A549 (cell line): ENCODE results near the gene SLC18A3. TPM values are rescaled to one million over a fixed set of nuclear protein-coding genes. Genes with fewer than 3 reads are reported as not detected.

Source experiments
- ATAC-seq, 2 experiments: fragments of 200-7000 bp in 1 of 2; fragments of >200 bp in 1 of 2; cut with Nextera tagmentation in 1 of 2; cut with Tn5 transposase in 1 of 2; 3 replicates each; pipeline versions ENCODE4 v1.8.0 to v1.9.1; 2018 to 2020; ENCODE audit warnings: mild to moderate bottlenecking in 1 of 2, moderate library complexity in 1 of 2
- CTCF ChIA-PET: fragments of 300-600 bp; sonication (Branson Sonifier 250); formaldehyde crosslinking; extraction: SDS; loops from one replicate; lab custom pipeline; 2021; ENCODE audit warnings: antibody characterized with exemption, inconsistent platforms; lab: Yijun Ruan, JAX
- POLR2A ChIA-PET: fragments of 350-600 bp; formaldehyde crosslinking; extraction: SDS; loops from one replicate; lab custom pipeline; 2021; ENCODE audit warnings: antibody characterized with exemption, inconsistent platforms; lab: Yijun Ruan, JAX
- DNase-seq, 2 experiments: peaks; one replicate each; pipeline versions ENCODE4 v3.0.0 to v3.0.0-alpha.2; 2011 to 2016; ENCODE audit warnings: low read depth in 1 of 2, low spot score in 1 of 2
- FAIRE-seq: peaks from 2 replicates; lab custom pipeline; 2011; peaks lifted over from hg19 to GRCh38; lab: Jason Lieb, UNC
- H3K27ac ChIP-seq, 2 experiments: fragments of >200 bp; sonication (Bioruptor Twin); formaldehyde crosslinking; 3 replicates each; pipeline ENCODE4 v1.5.1; 2016 to 2017
- H3K4me1 ChIP-seq: fragments of >200 bp; sonication (Bioruptor Twin); formaldehyde crosslinking; 3 replicates; pipeline ENCODE4 v1.6.1; 2016
- H3K4me2 ChIP-seq: fragments of >200 bp; sonication (Bioruptor Twin); formaldehyde crosslinking; 3 replicates; pipeline ENCODE4 v1.6.1; 2016
- H3K4me3 ChIP-seq: fragments of >200 bp; sonication (Bioruptor Twin); formaldehyde crosslinking; 3 replicates; pipeline ENCODE4 v1.5.1; 2016
- H3K9me3 ChIP-seq: fragments of >200 bp; sonication (Bioruptor Twin); formaldehyde crosslinking; 3 replicates; pipeline ENCODE4 v1.6.1; 2016
- CBX2 ChIP-seq: fragments of 200-600 bp; sonication (generic); IDR thresholded peaks from 2 replicates; pipeline ENCODE4 v1.6.1; 2016; ENCODE audit warnings: low read depth, mild to moderate bottlenecking, borderline replicate concordance
- CHD4 ChIP-seq: fragments of 200-600 bp; sonication (generic); IDR thresholded peaks from 2 replicates; pipeline ENCODE4 v1.6.1; 2016; ENCODE audit warnings: antibody characterized with exemption, mild to moderate bottlenecking, borderline replicate concordance
- EHMT2 ChIP-seq: fragments of 200-600 bp; sonication (generic); IDR thresholded peaks from 2 replicates; pipeline ENCODE4 v1.6.1; 2016; ENCODE audit warnings: antibody characterized with exemption, low read depth, mild to moderate bottlenecking, moderate library complexity
- EP300 ChIP-seq, 2 experiments: fragments of >200 bp; sonication (Bioruptor Twin); formaldehyde crosslinking; IDR thresholded peaks; 2 replicates in 1 of 2; 3 replicates in 1 of 2; pipeline ENCODE4 v1.6.1; 2016 to 2017
- FOSB ChIP-seq: fragments of 250-450 bp; sonication (Bioruptor Pico); IDR thresholded peaks from 2 replicates; pipeline ENCODE4 v1.5.0; 2020; ENCODE audit warnings: mild to moderate bottlenecking, moderate library complexity
- FOXS1 ChIP-seq: fragments of 250-450 bp; sonication (Bioruptor Pico); IDR thresholded peaks from 2 replicates; pipeline ENCODE4 v1.5.0; 2020; ENCODE audit warnings: mild to moderate bottlenecking, moderate library complexity
- GATA3 ChIP-seq: IDR thresholded peaks from 2 replicates; pipeline ENCODE4 v1.6.1; 2012; ENCODE audit warnings: borderline replicate concordance
- HDAC2 ChIP-seq: fragments of 200-600 bp; sonication (generic); IDR thresholded peaks from 2 replicates; pipeline ENCODE4 v1.6.1; 2016
- HOXA7 ChIP-seq: fragments of 250-450 bp; sonication (Bioruptor Pico); IDR thresholded peaks from 2 replicates; pipeline ENCODE4 v1.5.0; 2020; ENCODE audit warnings: mild to moderate bottlenecking, moderate library complexity
- HOXB13 ChIP-seq: fragments of 250-450 bp; sonication (Bioruptor Pico); IDR thresholded peaks from 2 replicates; pipeline ENCODE4 v1.5.0; 2020; ENCODE audit warnings: low read depth, mild to moderate bottlenecking, moderate library complexity
- JUNB ChIP-seq: fragments of >200 bp; sonication (Bioruptor Twin); formaldehyde crosslinking; IDR thresholded peaks from 2 replicates; pipeline ENCODE4 v1.6.1; 2016
- KDM5A ChIP-seq: fragments of 200-600 bp; sonication (generic); IDR thresholded peaks from 2 replicates; pipeline ENCODE4 v1.6.1; 2016; ENCODE audit warnings: antibody characterized with exemption, mild to moderate bottlenecking
- MAFK ChIP-seq: fragments of 450-650 bp; IDR thresholded peaks from 2 replicates; pipeline ENCODE4 v1.6.1; 2014; ENCODE audit not compliant: partially characterized antibody
- NPAS2 ChIP-seq: fragments of 250-450 bp; sonication (Bioruptor Pico); IDR thresholded peaks from 2 replicates; pipeline ENCODE4 v1.8.0; 2022; ENCODE audit warnings: mild to moderate bottlenecking, moderate library complexity, borderline replicate concordance
- PHF8 ChIP-seq: fragments of 200-600 bp; sonication (generic); IDR thresholded peaks from 2 replicates; pipeline ENCODE4 v1.6.1; 2016; ENCODE audit warnings: low read depth, mild to moderate bottlenecking, antibody characterized with exemption, moderate library complexity, borderline replicate concordance
- RAD21 ChIP-seq, 2 experiments: fragments of >200 bp in 1 of 2; sonication (Bioruptor Twin) in 1 of 2; formaldehyde crosslinking in 1 of 2; IDR thresholded peaks in 1 of 2; conservative IDR thresholded peaks in 1 of 2; 2 replicates in 1 of 2; 3 replicates in 1 of 2; pipeline ENCODE4 v1.6.1; 2012 to 2018; ENCODE audit warnings: inconsistent platforms in 1 of 2
- RARB ChIP-seq: fragments of 250-450 bp; sonication (Bioruptor Pico); IDR thresholded peaks from 2 replicates; pipeline ENCODE4 v1.8.0; 2021; ENCODE audit warnings: mild to moderate bottlenecking, moderate library complexity
- RNF2 ChIP-seq: fragments of 200-600 bp; sonication (generic); IDR thresholded peaks from 2 replicates; pipeline ENCODE4 v1.6.1; 2016; ENCODE audit warnings: low read depth, mild to moderate bottlenecking, antibody characterized with exemption, moderate library complexity, borderline replicate concordance
- SMC3 ChIP-seq: fragments of >200 bp; sonication (Bioruptor Twin); formaldehyde crosslinking; IDR thresholded peaks from 3 replicates; pipeline ENCODE4 v1.6.1; 2018; ENCODE audit warnings: inconsistent platforms
- TFCP2L1 ChIP-seq: fragments of 250-450 bp; sonication (Bioruptor Pico); IDR thresholded peaks from 2 replicates; pipeline ENCODE4 v1.5.0; 2021; ENCODE audit warnings: mild to moderate bottlenecking
- TP53 ChIP-seq: fragments of 250-450 bp; sonication (Bioruptor Pico); IDR thresholded peaks from 2 replicates; pipeline ENCODE4 v1.5.0; 2021; ENCODE audit warnings: mild to moderate bottlenecking, moderate library complexity
- WGBS: methylation state at CpG from one replicate; pipeline ENCODE4 v1.1.6; 2017; ENCODE audit errors: missing lambda C conversion rate; 5-methylcytosine and 5-hydroxymethylcytosine counted together
- polyA plus RNA-seq, 4 experiments: library from polyadenylated mRNA; depleted of rRNA in 3 of 4; stranded (reverse); fragments of >200 nt; fragmentation: RNase III in 1 of 4; extraction: RNeasy Plus Mini Kit Qiagen cat#74134 plus additional on column Dnase treatment in 1 of 4; gene quantifications; 2 replicates in 3 of 4; 3 replicates in 1 of 4; pipeline ENCODE4 v1.2.3, GENCODE V29; 2011 to 2017
- TF ChIP-seq, protein P1 (sequence below): fragments of 250-450 bp; sonication (Bioruptor Pico); IDR thresholded peaks from 2 replicates; pipeline ENCODE4 v1.5.0; 2020; ENCODE audit warnings: low read depth, mild to moderate bottlenecking, moderate library complexity
- TF ChIP-seq, protein P2 (sequence below): fragments of 450-650 bp; IDR thresholded peaks from 2 replicates; pipeline ENCODE4 v1.6.1; 2014; ENCODE audit warnings: antibody characterized with exemption
- TF ChIP-seq, protein P3 (sequence below): fragments of >200 bp; sonication (Bioruptor Twin); formaldehyde crosslinking; IDR thresholded peaks from 2 replicates; pipeline ENCODE4 v1.6.1; 2016

The SLC18A3 gene
- polyA plus RNA-seq, 2 of the 4 experiments (the other 2 are of a cell fraction) = not detected

DNA sequence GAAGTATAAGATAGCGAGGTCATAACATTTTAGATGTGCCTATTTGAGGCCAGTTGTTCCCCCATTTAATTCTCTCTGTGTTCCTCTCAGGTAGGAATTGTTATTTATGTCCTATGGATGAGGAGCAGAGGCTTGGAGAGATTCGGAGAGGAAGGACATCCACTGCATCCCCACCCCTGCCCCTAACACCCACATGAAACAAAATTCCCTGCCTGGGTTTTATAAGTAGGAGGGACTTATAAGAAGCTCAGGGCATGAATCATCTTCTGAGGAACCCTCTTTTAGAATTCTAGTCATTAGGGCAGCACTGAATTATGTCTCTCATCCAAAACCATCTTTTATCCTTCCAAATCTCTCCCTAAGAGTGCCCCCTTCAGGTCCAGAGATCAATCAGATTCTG lies 8.7 kb downstream of the SLC18A3 start:
- WGBS = 3% methylated on average over 2 of the region's 2 CpGs
- TF ChIP-seq, protein P1, sequence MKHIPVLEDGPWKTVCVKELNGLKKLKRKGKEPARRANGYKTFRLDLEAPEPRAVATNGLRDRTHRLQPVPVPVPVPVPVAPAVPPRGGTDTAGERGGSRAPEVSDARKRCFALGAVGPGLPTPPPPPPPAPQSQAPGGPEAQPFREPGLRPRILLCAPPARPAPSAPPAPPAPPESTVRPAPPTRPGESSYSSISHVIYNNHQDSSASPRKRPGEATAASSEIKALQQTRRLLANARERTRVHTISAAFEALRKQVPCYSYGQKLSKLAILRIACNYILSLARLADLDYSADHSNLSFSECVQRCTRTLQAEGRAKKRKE (CRISPR knock-in tag) = no peak
- TF ChIP-seq CBX2 (no peak), RNF2 (no peak)
- TF ChIP-seq, all 56 proteins: peak for 0
- no peak overlapping the region for H3K4me2 ChIP-seq
- H3K4me3 ChIP-seq = no peak overlapping the region
- no peak overlapping the region for H3K27ac ChIP-seq
- DNase-seq (no peak), FAIRE-seq (no peak), ATAC-seq (no peak)
- ChIA-PET CTCF (interaction anchor here (1.2 kb wide), 1 partner anchor 9 kb away, joined by 3 read pairs; no protein-coding TSS in a partner anchor), POLR2A (no interaction called here)
- H3K4me1 ChIP-seq = no peaks in the 10 kb centered on the region
- H3K9me3 ChIP-seq = no peaks in the 10 kb centered on the region

DNA sequence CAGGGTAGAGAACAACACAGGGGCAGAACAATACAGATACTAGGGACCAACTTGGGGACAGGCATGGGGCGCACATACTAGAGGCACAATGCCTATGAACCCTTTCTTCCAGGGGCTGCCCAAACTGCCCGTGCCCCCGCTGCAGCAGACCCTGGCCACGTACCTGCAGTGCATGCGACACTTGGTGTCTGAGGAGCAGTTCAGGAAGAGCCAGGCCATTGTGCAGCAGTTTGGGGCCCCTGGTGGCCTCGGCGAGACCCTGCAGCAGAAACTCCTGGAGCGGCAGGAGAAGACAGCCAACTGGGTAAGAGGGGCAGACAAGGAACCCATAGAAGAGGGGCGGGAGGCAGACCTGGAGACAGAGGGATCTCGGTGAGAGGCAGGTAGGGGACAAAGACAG lies 9.5 kb downstream of the SLC18A3 start:
- FAIRE-seq (no peak), ATAC-seq (peak in 1 of 2 experiments; percentile 44; a peak in 2 of 6 replicates), DNase-seq (no peak)
- Histone ChIP-seq H3K27ac (no peak overlapping the region), H3K4me3 (no peak overlapping the region), H3K4me2 (no peak overlapping the region), H3K9me3 (no peaks in the 10 kb centered on the region), H3K4me1 (no peaks in the 10 kb centered on the region)
- TF ChIP-seq CHD4 (no peak), HDAC2 (no peak), JUNB (no peak), KDM5A (no peak), EHMT2 (no peak), FOSB (no peak), MAFK (no peak), EP300 (IDR thresholded peaks at IDR 0.05) (no peak), HOXA7 (CRISPR knock-in tag) (no peak), TFCP2L1 (CRISPR knock-in tag) (no peak), FOXS1 (no peak)
- TF ChIP-seq, protein P2, sequence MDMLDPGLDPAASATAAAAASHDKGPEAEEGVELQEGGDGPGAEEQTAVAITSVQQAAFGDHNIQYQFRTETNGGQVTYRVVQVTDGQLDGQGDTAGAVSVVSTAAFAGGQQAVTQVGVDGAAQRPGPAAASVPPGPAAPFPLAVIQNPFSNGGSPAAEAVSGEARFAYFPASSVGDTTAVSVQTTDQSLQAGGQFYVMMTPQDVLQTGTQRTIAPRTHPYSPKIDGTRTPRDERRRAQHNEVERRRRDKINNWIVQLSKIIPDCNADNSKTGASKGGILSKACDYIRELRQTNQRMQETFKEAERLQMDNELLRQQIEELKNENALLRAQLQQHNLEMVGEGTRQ = no peak
- TF ChIP-seq, protein P3, sequence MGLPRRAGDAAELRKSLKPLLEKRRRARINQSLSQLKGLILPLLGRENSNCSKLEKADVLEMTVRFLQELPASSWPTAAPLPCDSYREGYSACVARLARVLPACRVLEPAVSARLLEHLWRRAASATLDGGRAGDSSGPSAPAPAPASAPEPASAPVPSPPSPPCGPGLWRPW = no peak
- ChIA-PET POLR2A (no interaction called here), CTCF (interaction anchor here (3.1 kb wide), 1 partner anchor 27 kb away, joined by 11 read pairs; no protein-coding TSS in a partner anchor)
- WGBS = 24% methylated on average over 10 of the region's 10 CpGs

DNA sequence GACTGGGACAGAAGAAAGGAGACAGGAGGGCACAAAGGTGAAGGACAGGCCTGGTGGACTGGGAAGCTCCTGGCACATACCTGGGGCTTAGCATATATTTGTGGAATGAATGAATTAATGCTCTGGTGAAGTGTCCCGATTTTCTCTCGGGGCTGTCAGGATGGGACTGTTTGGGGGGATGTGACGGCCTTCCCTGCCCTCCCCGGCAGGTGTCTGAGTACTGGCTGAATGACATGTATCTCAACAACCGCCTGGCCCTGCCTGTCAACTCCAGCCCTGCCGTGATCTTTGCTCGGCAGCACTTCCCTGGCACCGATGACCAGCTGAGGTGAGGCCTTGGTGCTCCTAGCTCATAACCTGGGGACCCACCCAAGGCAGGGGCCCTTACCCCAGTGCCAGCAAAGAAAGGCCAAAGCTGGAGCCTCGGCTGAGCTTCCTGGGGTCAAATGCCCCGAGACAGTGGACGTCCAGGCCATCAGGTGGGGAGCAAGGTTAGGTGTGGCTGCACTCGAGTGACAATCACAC lies 10.2 kb downstream of the SLC18A3 start:
- no peak overlapping the region for H3K4me3 ChIP-seq
- ChIA-PET CTCF (interaction anchor here (3.1 kb wide), 1 partner anchor 27 kb away, joined by 11 read pairs; no protein-coding TSS in a partner anchor), POLR2A (no interaction called here)
- no peak overlapping the region for H3K4me2 ChIP-seq
- H3K27ac ChIP-seq = no peak overlapping the region
- no peak for FAIRE-seq
- H3K9me3 ChIP-seq = no peaks in the 10 kb centered on the region
- WGBS = 38% methylated on average over 12 of the region's 12 CpGs
- TF ChIP-seq GATA3 (no peak), PHF8 (no peak), JUNB (no peak), CBX2 (no peak), SMC3 (no peak), RNF2 (no peak), RAD21 (conservative IDR thresholded peaks at IDR 0.05 in 1 of 2, IDR thresholded peaks at IDR 0.05 in 1 of 2) (no peak), RARB (CRISPR knock-in tag) (no peak), TP53 (CRISPR knock-in tag) (no peak), HOXB13 (CRISPR knock-in tag) (no peak), NPAS2 (no peak)
- TF ChIP-seq, protein P3 = no peak
- DNase-seq = no peak
- ATAC-seq = no peak
- H3K4me1 ChIP-seq = no peaks in the 10 kb centered on the region
